GM12878 (cell line): ENCODE results near the gene SBF2. TPM values are rescaled to one million over a fixed set of nuclear protein-coding genes. Genes with fewer than 3 reads are reported as not detected.

Experiments
- CBX5 ChIP-seq: sonication (generic); IDR thresholded peaks from 2 replicates; pipeline ENCODE4 v1.6.1; 2016; ENCODE audit warnings: low read depth, moderate library complexity, mild to moderate bottlenecking, inconsistent platforms
- CTCF ChIP-seq, 3 experiments: IDR thresholded peaks in 2 of 3; conservative IDR thresholded peaks in 1 of 3; 2 replicates each; pipeline ENCODE4 v1.5.1; 2011; ENCODE audit warnings: low read depth in 3 of 3, low read length in 3 of 3, mild to moderate bottlenecking in 3 of 3, control low read depth in 2 of 3, moderate library complexity in 2 of 3, inconsistent platforms in 1 of 3, mixed read lengths in 1 of 3; ENCODE audit not compliant: control insufficient read depth in 2 of 3, insufficient read depth in 1 of 3; ENCODE audit errors: extremely low read depth in 1 of 3
- IRF3 ChIP-seq: fragments of 450-650 bp; IDR thresholded peaks from 2 replicates; pipeline ENCODE4 v1.6.1; 2014; ENCODE audit warnings: mild to moderate bottlenecking
- IRF5 ChIP-seq: fragments of 450-650 bp; IDR thresholded peaks from 2 replicates; pipeline ENCODE4 v1.6.1; 2017; ENCODE audit warnings: borderline replicate concordance
- MTA3 ChIP-seq: IDR thresholded peaks from 2 replicates; pipeline ENCODE4 v1.6.1; 2012; ENCODE audit warnings: low read length, inconsistent platforms, borderline replicate concordance
- MYC ChIP-seq: IDR thresholded peaks from 2 replicates; pipeline ENCODE4 v1.6.1; 2011; ENCODE audit warnings: mild to moderate bottlenecking, low read length, moderate library complexity, inconsistent platforms; ENCODE audit not compliant: insufficient read depth, insufficient replicate concordance, insufficient read length, severe bottlenecking
- NFXL1 ChIP-seq: fragments of 450-650 bp; IDR thresholded peaks from 2 replicates; pipeline ENCODE4 v1.6.1; 2017; ENCODE audit warnings: antibody characterized with exemption, mild to moderate bottlenecking, borderline replicate concordance
- SMARCA5 ChIP-seq: fragments of 450-650 bp; IDR thresholded peaks from 2 replicates; pipeline ENCODE4 v1.6.1; 2017; ENCODE audit warnings: mild to moderate bottlenecking
- TAF1 ChIP-seq: IDR thresholded peaks from 2 replicates; pipeline ENCODE4 v1.6.1; 2011; ENCODE audit warnings: mild to moderate bottlenecking, low read depth, low read length, borderline replicate concordance
- TCF7 ChIP-seq: IDR thresholded peaks from 2 replicates; pipeline ENCODE4 v1.6.1; 2014; ENCODE audit warnings: antibody characterized with exemption, borderline replicate concordance
- ZBTB4 ChIP-seq: fragments of 450-650 bp; formaldehyde crosslinking; IDR thresholded peaks from 2 replicates; pipeline ENCODE4 v1.4.0; 2022; ENCODE audit warnings: mild to moderate bottlenecking, moderate library complexity
- ZNF592 ChIP-seq: fragments of 450-650 bp; IDR thresholded peaks from 2 replicates; pipeline ENCODE4 v1.6.1; 2017; ENCODE audit warnings: mild to moderate bottlenecking, moderate library complexity
- ZZZ3 ChIP-seq: IDR thresholded peaks from 2 replicates; pipeline ENCODE4 v1.6.1; 2011; ENCODE audit warnings: low read depth; ENCODE audit not compliant: control insufficient read depth, insufficient read length
- polyA plus RNA-seq, 11 experiments: library from polyadenylated mRNA; depleted of rRNA in 4 of 11; unstranded in 6 of 11; stranded (reverse) in 5 of 11; fragments of >200 nt; fragmentation: Nextera tagmentation in 4 of 11; fragmentation: Illumina TruSeq in 1 of 11; extraction: Ambion mirVana in 4 of 11; extraction: Trizol in 1 of 11; gene quantifications; 1 replicate in 1 of 11; 2 replicates in 10 of 11; pipeline versions ENCODE4 v1.2.1 to v1.2.3, GENCODE V29; 2011 to 2016; ENCODE audit warnings: inconsistent platforms in 2 of 11, missing spikeins in 2 of 11, low read depth in 1 of 11
- total RNA-seq, 4 experiments: library from RNA; depleted of rRNA in 3 of 4; stranded (reverse); fragments of >200 nt in 3 of 4; fragmentation: Illumina TruSeq in 1 of 4; extraction: Trizol in 1 of 4; gene quantifications; 2 replicates each; pipeline versions ENCODE4 v1.2.1 to v1.2.3, GENCODE V29; 2013 to 2021

The SBF2 gene
- total and polyA plus RNA-seq, 10 of the 15 experiments (the other 5 are each of a cell fraction or from before 2014, with no cell fraction given): 0.24 to 2.3 (median 1.1) TPM

- TF ChIP-seq CTCF (IDR thresholded peaks at IDR 0.05 in 2 of 3, conservative IDR thresholded peaks at IDR 0.05 in 1 of 3; ENCODE audit: control insufficient read depth in 2 of 3, extremely low read depth in 1 of 3, insufficient read depth in 1 of 3, low read depth in 3 of 3, low read length in 3 of 3) (no peak), IRF5 (no peak), CBX5 (no peak), NFXL1 (no peak), TAF1 (no peak), SMARCA5 (no peak), TCF7 (no peak), ZBTB4 (CRISPR knock-in tag) (no peak), MTA3 (no peak), ZZZ3 (no peak), IRF3 (no peak), ZNF592 (no peak), MYC (no peak)
Measured at GRCh38 chr11:9914064-9914463, 380.0 kb downstream of the SBF2 start (continued).
